HEK293 (cell line): ENCODE measurements around the gene ITGAL.
A peak's percentile ranks its signal among the peaks of the same experiment; 100 is the strongest.

Source experiments
- KLF7 ChIP-seq: fragments of 450-650 bp; formaldehyde crosslinking; IDR thresholded peaks from 2 replicates; pipeline ENCODE4 v1.5.1; 2016; ENCODE audit warnings: missing biosample characterization, missing genetic modification characterization, borderline replicate concordance
- PRDM6 ChIP-seq: fragments of 450-650 bp; formaldehyde crosslinking; IDR thresholded peaks from 2 replicates; pipeline ENCODE4 v1.5.1; 2017; ENCODE audit warnings: missing biosample characterization, missing genetic modification characterization
- SP2 ChIP-seq: fragments of 450-650 bp; formaldehyde crosslinking; IDR thresholded peaks from 2 replicates; pipeline ENCODE4 v1.5.1; 2016; ENCODE audit warnings: missing biosample characterization, missing genetic modification characterization
- ZFP37 ChIP-seq: fragments of 450-650 bp; formaldehyde crosslinking; IDR thresholded peaks from 2 replicates; pipeline ENCODE4 v1.5.1; 2016; ENCODE audit warnings: missing biosample characterization, missing genetic modification characterization
- ZFP41 ChIP-seq: fragments of 450-650 bp; formaldehyde crosslinking; IDR thresholded peaks from 2 replicates; pipeline ENCODE4 v1.5.1; 2016; ENCODE audit warnings: missing biosample characterization, missing genetic modification characterization, borderline replicate concordance
- ZNF155 ChIP-seq: fragments of 450-650 bp; formaldehyde crosslinking; IDR thresholded peaks from 2 replicates; pipeline ENCODE4 v1.5.1; 2016; ENCODE audit warnings: missing biosample characterization, missing genetic modification characterization
- ZNF18 ChIP-seq: fragments of 450-650 bp; formaldehyde crosslinking; IDR thresholded peaks from 2 replicates; pipeline ENCODE4 v1.5.1; 2016; ENCODE audit warnings: missing biosample characterization, missing genetic modification characterization
- ZNF211 ChIP-seq: fragments of 450-650 bp; formaldehyde crosslinking; IDR thresholded peaks from 2 replicates; pipeline ENCODE4 v1.5.1; 2016; ENCODE audit warnings: low read depth, missing biosample characterization, missing genetic modification characterization
- ZNF26 ChIP-seq: fragments of 450-650 bp; formaldehyde crosslinking; IDR thresholded peaks from 2 replicates; pipeline ENCODE4 v1.5.1; 2016; ENCODE audit warnings: missing biosample characterization, missing genetic modification characterization
- ZNF274 ChIP-seq, 2 experiments: fragments of 200-500 bp in 1 of 2; fragments of 450-650 bp in 1 of 2; sonication (Bioruptor generic) in 1 of 2; formaldehyde crosslinking in 1 of 2; IDR thresholded peaks; 2 replicates each; pipeline versions ENCODE4 v1.5.1 to v1.6.1; 2014 to 2016; ENCODE audit warnings: borderline replicate concordance in 1 of 2, inconsistent platforms in 1 of 2, low read length in 1 of 2, missing biosample characterization in 1 of 2, missing genetic modification characterization in 1 of 2
- ZNF280D ChIP-seq: fragments of 450-650 bp; formaldehyde crosslinking; IDR thresholded peaks from 2 replicates; pipeline ENCODE4 v1.5.1; 2016; ENCODE audit warnings: missing biosample characterization, missing genetic modification characterization
- ZNF292 ChIP-seq: fragments of 450-650 bp; formaldehyde crosslinking; IDR thresholded peaks from 2 replicates; pipeline ENCODE4 v1.5.1; 2016; ENCODE audit warnings: low read depth, missing biosample characterization, missing genetic modification characterization, borderline replicate concordance
- ZNF501 ChIP-seq: fragments of 450-650 bp; formaldehyde crosslinking; IDR thresholded peaks from 2 replicates; pipeline ENCODE4 v1.5.1; 2016; ENCODE audit warnings: missing biosample characterization, missing genetic modification characterization
- ZNF513 ChIP-seq: fragments of 450-650 bp; IDR thresholded peaks from 2 replicates; pipeline ENCODE4 v1.5.1; 2018; ENCODE audit warnings: missing biosample characterization, missing genetic modification characterization
- ZNF514 ChIP-seq: fragments of 450-650 bp; formaldehyde crosslinking; IDR thresholded peaks from 2 replicates; pipeline ENCODE4 v1.5.1; 2016; ENCODE audit warnings: missing biosample characterization, missing genetic modification characterization
- ZNF518A ChIP-seq: fragments of 450-650 bp; formaldehyde crosslinking; conservative IDR thresholded peaks from 2 replicates; pipeline ENCODE4 v1.5.1; 2016; ENCODE audit warnings: low read depth, missing biosample characterization, missing genetic modification characterization
- ZNF610 ChIP-seq: fragments of 450-650 bp; formaldehyde crosslinking; IDR thresholded peaks from 2 replicates; pipeline ENCODE4 v1.5.1; 2016; ENCODE audit warnings: missing biosample characterization, missing genetic modification characterization, borderline replicate concordance
- ZNF629 ChIP-seq: fragments of 450-650 bp; formaldehyde crosslinking; IDR thresholded peaks from 2 replicates; pipeline ENCODE4 v1.5.1; 2017; ENCODE audit warnings: missing biosample characterization, missing genetic modification characterization
- ZNF664 ChIP-seq: fragments of 450-650 bp; formaldehyde crosslinking; IDR thresholded peaks from 2 replicates; pipeline ENCODE4 v1.5.1; 2016; ENCODE audit warnings: missing biosample characterization, missing genetic modification characterization
- ZNF701 ChIP-seq: fragments of 450-650 bp; formaldehyde crosslinking; IDR thresholded peaks from 2 replicates; pipeline ENCODE4 v1.5.1; 2016; ENCODE audit warnings: missing biosample characterization, missing genetic modification characterization
- ZNF830 ChIP-seq: fragments of 450-650 bp; IDR thresholded peaks from 2 replicates; pipeline ENCODE4 v1.5.0; 2018; ENCODE audit warnings: missing biosample characterization, missing genetic modification characterization, low read depth, mild to moderate bottlenecking, moderate library complexity
- ZSCAN4 ChIP-seq: fragments of 450-650 bp; formaldehyde crosslinking; IDR thresholded peaks from 2 replicates; pipeline ENCODE4 v1.5.1; 2017; ENCODE audit warnings: missing biosample characterization, missing genetic modification characterization

Gene ITGAL

GRCh38 chr16:30557957-30558788 lies 85.6 kb downstream of the ITGAL start, which contains the start of gene ZNF764 (continued):
- TF ChIP-seq ZNF701 (tag by site-specific recombination) (no peak), ZNF830 (no peak), SP2 (peak; percentile 98), KLF7 (tag by site-specific recombination) (peak; percentile 88), ZNF501 (tag by site-specific recombination) (peak; percentile 68), ZNF664 (no peak), ZSCAN4 (no peak), ZNF514 (tag by site-specific recombination) (no peak), ZNF280D (tag by site-specific recombination) (no peak), ZNF211 (tag by site-specific recombination) (no peak), ZFP37 (tag by site-specific recombination) (no peak), ZNF26 (tag by site-specific recombination) (no peak), ZFP41 (no peak), ZNF292 (tag by site-specific recombination) (no peak), PRDM6 (no peak), ZNF513 (tag by site-specific recombination) (no peak), ZNF155 (tag by site-specific recombination) (no peak), ZNF610 (tag by site-specific recombination) (no peak; the same call in none of the 2 replicates), ZNF629 (tag by site-specific recombination) (peak; percentile 82), ZNF518A (tag by site-specific recombination) (peak; percentile 71), ZNF274 (IDR thresholded peaks at IDR 0.05; ENCODE audit: low read length) (no peak), ZNF274 (tag by site-specific recombination; IDR thresholded peaks at IDR 0.05; ENCODE audit: borderline replicate concordance) (no peak), ZNF18 (tag by site-specific recombination) (peak; percentile 46; the same call in 1 of the 2 replicates)
